Keratinocyte (primary cell): ENCODE measurements around the gene LTF. TPM values are rescaled to one million over a fixed set of nuclear protein-coding genes. Genes with fewer than 3 reads are reported as not detected.

Experiments used
- DNase-seq: peaks from one replicate; pipeline ENCODE4 v3.0.0-alpha.2; 2011; ENCODE audit warnings: low read depth, missing footprints, low spot score
- FAIRE-seq: peaks from 2 replicates; lab custom pipeline; 2011; peaks lifted over from hg19 to GRCh38; lab: Jason Lieb, UNC
- H2AFZ ChIP-seq: 2 replicates; pipeline ENCODE4 v1.6.0; 2012; ENCODE audit warnings: low read length, control low read depth, inconsistent platforms; ENCODE audit not compliant: control insufficient read depth
- H3K27ac ChIP-seq: 2 replicates; pipeline ENCODE4 v1.5.1; 2011; ENCODE audit warnings: low read length; ENCODE audit not compliant: control insufficient read depth, insufficient read depth
- H3K27me3 ChIP-seq: 3 replicates; pipeline ENCODE4 v1.6.0; 2011; ENCODE audit warnings: low read length; ENCODE audit not compliant: control insufficient read depth, insufficient read depth; ENCODE audit errors: extremely low read depth
- H3K36me3 ChIP-seq, 2 experiments: 2 replicates in 1 of 2; 3 replicates in 1 of 2; pipeline ENCODE4 v1.5.1; 2011; ENCODE audit warnings: low read length in 2 of 2, mild to moderate bottlenecking in 1 of 2; ENCODE audit not compliant: control insufficient read depth in 2 of 2, insufficient read depth in 2 of 2; ENCODE audit errors: extremely low read depth in 1 of 2
- H3K4me1 ChIP-seq: 3 replicates; pipeline ENCODE4 v1.5.1; 2011; ENCODE audit warnings: low read length; ENCODE audit not compliant: control insufficient read depth, insufficient read depth; ENCODE audit errors: extremely low read depth
- H3K4me2 ChIP-seq: 3 replicates; pipeline ENCODE4 v1.6.0; 2011; ENCODE audit warnings: low read depth, low read length; ENCODE audit not compliant: control insufficient read depth, insufficient read depth; ENCODE audit errors: extremely low read depth
- H3K4me3 ChIP-seq, 3 experiments: fragments of 200-600 bp in 1 of 3; sonication (generic) in 1 of 3; 2 replicates in 2 of 3; 3 replicates in 1 of 3; pipeline ENCODE4 v1.5.1; 2011 to 2016; ENCODE audit warnings: low read length in 3 of 3, mild to moderate bottlenecking in 3 of 3, control low read depth in 2 of 3, inconsistent platforms in 1 of 3, low read depth in 1 of 3, mixed read lengths in 1 of 3, mixed run types in 1 of 3, moderate library complexity in 1 of 3; ENCODE audit not compliant: control insufficient read depth in 2 of 3, insufficient read depth in 2 of 3; ENCODE audit errors: extremely low read depth in 1 of 3
- H3K79me2 ChIP-seq: 2 replicates; pipeline ENCODE4 v1.6.0; 2012; ENCODE audit warnings: low read length; ENCODE audit not compliant: control insufficient read depth, insufficient read depth
- H3K9ac ChIP-seq: 3 replicates; pipeline ENCODE4 v1.6.0; 2011; ENCODE audit warnings: low read length; ENCODE audit not compliant: control insufficient read depth, insufficient read depth; ENCODE audit errors: extremely low read depth
- H3K9me1 ChIP-seq: 3 replicates; pipeline ENCODE4 v1.6.0; 2011; ENCODE audit warnings: low read length; ENCODE audit not compliant: control insufficient read depth, insufficient read depth; ENCODE audit errors: extremely low read depth
- H3K9me3 ChIP-seq: 2 replicates; pipeline ENCODE4 v1.5.1; 2012; ENCODE audit warnings: low read depth, low read length; ENCODE audit not compliant: control insufficient read depth
- H4K20me1 ChIP-seq: 3 replicates; pipeline ENCODE4 v1.6.0; 2011; ENCODE audit warnings: low read length; ENCODE audit not compliant: control insufficient read depth, insufficient read depth; ENCODE audit errors: extremely low read depth
- EZH2 ChIP-seq: IDR thresholded peaks from one replicate; pipeline ENCODE4 v1.6.1; 2012; ENCODE audit warnings: inconsistent platforms, mild to moderate bottlenecking, low read length, moderate library complexity
- dilution Hi-C: fragments of 300-500 bp; cut with MboI; formaldehyde crosslinking; loops from one replicate; pipeline ENCODE4 v1.7.0; 2020; ENCODE audit warnings: low sequenced_read_pairs; ENCODE audit not compliant: extremely low pct_ligation_motif_present
- polyA plus RNA-seq, 5 experiments: library from polyadenylated mRNA; depleted of rRNA in 3 of 5; stranded (reverse) in 3 of 5; stranded (forward) in 1 of 5; unstranded in 1 of 5; fragments of >200 nt; gene quantifications; 1 replicate in 1 of 5; 2 replicates in 3 of 5; 3 replicates in 1 of 5; pipeline versions ENCODE4 v1.2.1 to v1.2.3, GENCODE V29; 2011 to 2012; ENCODE audit warnings: missing spikeins in 2 of 5, low read depth in 1 of 5, low replicate concordance in 1 of 5
- TF ChIP-seq, protein P1 (sequence below), 3 experiments: IDR thresholded peaks in 1 of 3; conservative IDR thresholded peaks in 1 of 3; optimal IDR thresholded peaks in 1 of 3; 2 replicates in 2 of 3; 3 replicates in 1 of 3; pipeline versions ENCODE3 to v1.5.1; 2011; ENCODE audit warnings: low read length in 3 of 3, mild to moderate bottlenecking in 3 of 3, moderate library complexity in 2 of 3, control low read depth in 1 of 3, inconsistent platforms in 1 of 3; ENCODE audit not compliant: insufficient read depth in 2 of 3; ENCODE audit errors: extremely low read depth in 1 of 3

Gene LTF
- polyA plus RNA-seq, 1 donor (not counting 4 experiments of a cell fraction or from before 2014, with no cell fraction given) = not detected

DNA sequence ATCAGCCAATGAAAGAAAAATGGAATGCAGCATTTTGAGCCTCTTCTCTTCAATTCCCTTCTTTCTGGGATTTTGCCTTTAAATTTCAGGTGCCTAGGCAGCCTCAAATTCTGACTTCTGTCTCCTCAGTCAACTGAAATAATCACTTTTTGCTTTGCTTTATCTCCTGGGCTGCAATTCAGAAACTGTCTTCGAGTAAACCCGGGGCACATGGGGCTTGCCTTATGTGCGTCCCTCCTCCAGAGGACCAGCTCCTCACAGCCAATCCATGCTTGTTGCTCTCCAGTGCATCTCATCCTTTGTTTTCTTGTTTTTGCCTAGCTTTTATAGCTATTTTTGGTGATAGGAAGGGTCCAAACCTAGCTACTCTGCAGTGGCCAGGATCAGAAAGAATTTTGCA, 41.8 kb upstream of the LTF start:
- no peak for TF ChIP-seq EZH2
- TF ChIP-seq, protein P1, sequence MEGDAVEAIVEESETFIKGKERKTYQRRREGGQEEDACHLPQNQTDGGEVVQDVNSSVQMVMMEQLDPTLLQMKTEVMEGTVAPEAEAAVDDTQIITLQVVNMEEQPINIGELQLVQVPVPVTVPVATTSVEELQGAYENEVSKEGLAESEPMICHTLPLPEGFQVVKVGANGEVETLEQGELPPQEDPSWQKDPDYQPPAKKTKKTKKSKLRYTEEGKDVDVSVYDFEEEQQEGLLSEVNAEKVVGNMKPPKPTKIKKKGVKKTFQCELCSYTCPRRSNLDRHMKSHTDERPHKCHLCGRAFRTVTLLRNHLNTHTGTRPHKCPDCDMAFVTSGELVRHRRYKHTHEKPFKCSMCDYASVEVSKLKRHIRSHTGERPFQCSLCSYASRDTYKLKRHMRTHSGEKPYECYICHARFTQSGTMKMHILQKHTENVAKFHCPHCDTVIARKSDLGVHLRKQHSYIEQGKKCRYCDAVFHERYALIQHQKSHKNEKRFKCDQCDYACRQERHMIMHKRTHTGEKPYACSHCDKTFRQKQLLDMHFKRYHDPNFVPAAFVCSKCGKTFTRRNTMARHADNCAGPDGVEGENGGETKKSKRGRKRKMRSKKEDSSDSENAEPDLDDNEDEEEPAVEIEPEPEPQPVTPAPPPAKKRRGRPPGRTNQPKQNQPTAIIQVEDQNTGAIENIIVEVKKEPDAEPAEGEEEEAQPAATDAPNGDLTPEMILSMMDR (optimal IDR thresholded peaks at IDR 0.05 in 1 of 3, IDR thresholded peaks at IDR 0.05 in 1 of 3, conservative IDR thresholded peaks at IDR 0.05 in 1 of 3; ENCODE audit: extremely low read depth in 1 of 3, insufficient read depth in 2 of 3, low read length in 3 of 3) = no peak
- FAIRE-seq = no peak
- no peaks in the 10 kb centered on the region for H4K20me1 ChIP-seq
- no peaks in the 10 kb centered on the region for H3K9me3 ChIP-seq
- no peak overlapping the region for H3K4me3 ChIP-seq
- no peak overlapping the region for H3K9ac ChIP-seq
- no peak overlapping the region for H2AFZ ChIP-seq
- H3K27ac ChIP-seq = no peak overlapping the region
- no peak for DNase-seq
- H3K9me1 ChIP-seq = no peaks in the 10 kb centered on the region
- no peaks in the 10 kb centered on the region for H3K79me2 ChIP-seq
- H3K4me1 ChIP-seq = no peaks in the 10 kb centered on the region
- H3K36me3 ChIP-seq = no peaks in the 10 kb centered on the region
- dilution Hi-C loops = no loop called here
- H3K27me3 ChIP-seq = no peaks in the 10 kb centered on the region
- no peak overlapping the region for H3K4me2 ChIP-seq

DNA sequence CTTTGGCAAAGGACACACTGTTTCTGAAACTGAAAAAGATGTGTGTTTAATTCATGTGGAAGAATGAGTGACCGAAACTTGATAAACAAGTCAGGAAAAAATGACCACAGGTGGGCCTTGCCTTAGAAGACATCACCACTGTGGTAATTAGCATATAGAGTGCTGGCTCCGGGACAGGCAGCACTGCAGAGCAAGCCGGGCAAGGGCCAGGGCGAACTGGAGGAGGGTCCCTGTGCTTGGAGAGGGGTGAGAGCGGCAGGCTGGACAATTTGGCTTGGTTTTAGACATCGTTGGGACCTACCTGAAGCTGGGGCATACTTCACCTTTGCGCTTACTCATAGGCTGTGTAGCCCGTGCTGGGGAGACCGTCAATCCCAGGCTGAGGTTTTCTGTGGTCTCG, 41.2 kb upstream of the LTF start:
- no peak overlapping the region for H3K9ac ChIP-seq
- no peak for FAIRE-seq
- H3K27me3 ChIP-seq = no peaks in the 10 kb centered on the region
- H4K20me1 ChIP-seq = no peaks in the 10 kb centered on the region
- no peak overlapping the region for H3K4me3 ChIP-seq
- no peak overlapping the region for H3K27ac ChIP-seq
- no peaks in the 10 kb centered on the region for H3K36me3 ChIP-seq
- no peaks in the 10 kb centered on the region for H3K9me1 ChIP-seq
- H2AFZ ChIP-seq = no peak overlapping the region
- H3K4me2 ChIP-seq = no peak overlapping the region
- dilution Hi-C loops = no loop called here
- DNase-seq = no peak
- TF ChIP-seq, protein P1 (optimal IDR thresholded peaks at IDR 0.05 in 1 of 3, IDR thresholded peaks at IDR 0.05 in 1 of 3, conservative IDR thresholded peaks at IDR 0.05 in 1 of 3; ENCODE audit: extremely low read depth in 1 of 3, insufficient read depth in 2 of 3, low read length in 3 of 3) = no peak
- TF ChIP-seq EZH2 = no peak
- peaks cover 2% of the 10 kb centered on the region for H3K4me1 ChIP-seq
- H3K9me3 ChIP-seq = no peaks in the 10 kb centered on the region
- no peaks in the 10 kb centered on the region for H3K79me2 ChIP-seq
